Gastroesophageal sphincter (tissue), 4 donors: ENCODE data around the gene E4F1. TPM values are rescaled to one million over a fixed set of nuclear protein-coding genes. Genes with fewer than 3 reads are reported as not detected.
A peak's percentile ranks its signal among the peaks of the same experiment; 100 is the strongest.

Experiments
- ATAC-seq: fragments of 150-250 bp; one replicate; pipeline ENCODE4 v1.9.1; 2016; ENCODE audit warnings: mild to moderate bottlenecking, moderate library complexity
- H3K27ac ChIP-seq, 4 donors: fragments of 200-600 bp; sonication (generic) in 3 of 4; 1 replicate in 3 of 4; 2 replicates in 1 of 4; pipeline ENCODE4 v1.5.1; 2016 to 2019
- H3K27me3 ChIP-seq: fragments of 200-600 bp; sonication (generic); one replicate; pipeline ENCODE4 v1.5.1; 2019
- H3K36me3 ChIP-seq, 2 donors: fragments of 200-600 bp; sonication (generic); one replicate each; pipeline ENCODE4 v1.5.1; 2019; ENCODE audit warnings: control low read depth in 1 of 2
- H3K4me1 ChIP-seq, 3 donors: fragments of 200-600 bp; sonication (generic); 1 replicate in 2 of 3; 2 replicates in 1 of 3; pipeline ENCODE4 v1.5.1; 2016 to 2019; ENCODE audit warnings: control low read depth in 2 of 3
- H3K4me3 ChIP-seq, 2 donors: fragments of 200-600 bp; sonication (generic); one replicate each; pipeline ENCODE4 v1.5.1; 2019; ENCODE audit warnings: mild to moderate bottlenecking in 1 of 2, moderate library complexity in 1 of 2
- H3K9me3 ChIP-seq, 3 donors: fragments of 200-600 bp; sonication (generic); one replicate each; pipeline ENCODE4 v1.5.1; 2017 to 2019; ENCODE audit warnings: control low read depth in 2 of 3
- CTCF ChIP-seq, 4 experiments: fragments of 200-600 bp in 2 of 4; fragments of 450-650 bp in 2 of 4; sonication (generic) in 1 of 4; IDR thresholded peaks; one replicate each; pipeline ENCODE4 v1.5.1; 2017 to 2019; ENCODE audit warnings: antibody characterized with exemption in 4 of 4, mild to moderate bottlenecking in 2 of 4, moderate library complexity in 2 of 4
- EP300 ChIP-seq: sonication (generic); formaldehyde crosslinking; IDR thresholded peaks from one replicate; pipeline ENCODE4 v1.6.1; 2017; ENCODE audit warnings: antibody characterized with exemption, mild to moderate bottlenecking
- POLR2A ChIP-seq, 2 donors: fragments of 450-650 bp; IDR thresholded peaks; one replicate each; pipeline ENCODE4 v1.6.1; 2017; ENCODE audit warnings: antibody characterized with exemption in 2 of 2, mild to moderate bottlenecking in 2 of 2, moderate library complexity in 1 of 2
- POLR2AphosphoS5 ChIP-seq: sonication (generic); formaldehyde crosslinking; IDR thresholded peaks from one replicate; pipeline ENCODE4 v1.6.1; 2017; ENCODE audit warnings: antibody characterized with exemption
- WGBS, 2 donors: methylation state at CpG; one replicate each; pipeline ENCODE4 v1.1.5; 2018; ENCODE audit warnings: low coverage in 1 of 2; 5-methylcytosine and 5-hydroxymethylcytosine counted together
- total RNA-seq, 4 donors: library from RNA; depleted of rRNA; stranded (reverse); fragments of >200 nt; gene quantifications; one replicate each; pipeline ENCODE4 v1.1.0, GENCODE V29; 2016

Gene E4F1
- total RNA-seq, 4 donors from 2014 or later, result 23.1 to 35.2 (median 28.8) TPM

- no peaks in the 10 kb centered on the region for H3K9me3 ChIP-seq
- ATAC-seq, result no peak
- H3K4me3 ChIP-seq, result no peak overlapping the region
- no CpG with 5 or more reads among the region's 23 CpGs for WGBS, 2 donors
- peaks cover 0 to 6% (median 0%) of the 10 kb centered on the region in 3 donors for H3K4me1 ChIP-seq
- H3K27ac ChIP-seq, result no peak overlapping the region
- TF ChIP-seq CTCF (IDR thresholded peaks at IDR 0.05) (no peak), EP300 (no peak), POLR2AphosphoS5 (no peak), POLR2A (IDR thresholded peaks at IDR 0.05) (no peak)
- peaks cover 12% of the 10 kb centered on the region for H3K27me3 ChIP-seq
- H3K36me3 ChIP-seq, result peaks cover 0 to 73% of the 10 kb centered on the region in 2 donors
Measured at GRCh38 chr16:2176047-2176446, 47.3 kb upstream of the E4F1 start.

GRCh38 chr16:2177101-2177500, 46.3 kb upstream of the E4F1 start:
- TF ChIP-seq EP300, result no peak
- TF ChIP-seq CTCF (IDR thresholded peaks at IDR 0.05), result no peak
- TF ChIP-seq POLR2AphosphoS5, result no peak
- TF ChIP-seq POLR2A (IDR thresholded peaks at IDR 0.05), result no peak
- H3K4me1 ChIP-seq, result peaks cover 0 to 6% (median 0%) of the 10 kb centered on the region in 3 donors
- ATAC-seq, result no peak
- H3K9me3 ChIP-seq, result no peaks in the 10 kb centered on the region
- no peak overlapping the region for H3K4me3 ChIP-seq
- WGBS, 2 donors, result 100% methylated on average over 1 of the region's 18 CpGs; no CpG with 5 or more reads in 1 of the 2 donors
- H3K27me3 ChIP-seq, result peaks cover 12% of the 10 kb centered on the region
- peaks cover 0 to 63% of the 10 kb centered on the region in 2 donors for H3K36me3 ChIP-seq
- H3K27ac ChIP-seq, result no peak overlapping the region

- ATAC-seq, result no peak
- H3K36me3 ChIP-seq, result peaks cover 0 to 58% of the 10 kb centered on the region in 2 donors
- WGBS, 2 donors, result 92 to 100% methylated on average over 1 to 7 of the region's 20 CpGs
- no peak overlapping the region for H3K4me3 ChIP-seq
- no peak for TF ChIP-seq POLR2A (IDR thresholded peaks at IDR 0.05)
- TF ChIP-seq POLR2AphosphoS5, result no peak
- TF ChIP-seq CTCF (IDR thresholded peaks at IDR 0.05), result no peak
- TF ChIP-seq EP300, result no peak
- H3K4me1 ChIP-seq, result peaks cover 0 to 6% (median 0%) of the 10 kb centered on the region in 3 donors
- no peak overlapping the region for H3K27ac ChIP-seq
- no peaks in the 10 kb centered on the region for H3K9me3 ChIP-seq
- peaks cover 12% of the 10 kb centered on the region for H3K27me3 ChIP-seq
Measured at GRCh38 chr16:2177561-2177960, 45.8 kb upstream of the E4F1 start.

- TF ChIP-seq EP300, result no peak
- peak in 1 of 2 donors; percentile 9 for TF ChIP-seq POLR2A (IDR thresholded peaks at IDR 0.05)
- TF ChIP-seq CTCF (IDR thresholded peaks at IDR 0.05), result no peak
- Histone ChIP-seq H3K27ac (no peak overlapping the region), H3K27me3 (peaks cover 12% of the 10 kb centered on the region), H3K9me3 (no peaks in the 10 kb centered on the region), H3K4me3 (no peak overlapping the region), H3K4me1 (peaks cover 0 to 6% (median 0%) of the 10 kb centered on the region in 3 donors), H3K36me3 (peaks cover 0 to 49% of the 10 kb centered on the region in 2 donors)
- peak; percentile 39 for ATAC-seq
- WGBS, 2 donors, result 73% methylated on average over 3 of the region's 106 CpGs; no CpG with 5 or more reads in 1 of the 2 donors
Measured at GRCh38 chr16:2178321-2179106, 44.9 kb upstream of the E4F1 start.

GRCh38 chr16:2179107-2179501, 44.3 kb upstream of the E4F1 start:
- TF ChIP-seq POLR2AphosphoS5, result no peak
- no peak for TF ChIP-seq CTCF (IDR thresholded peaks at IDR 0.05)
- TF ChIP-seq POLR2A (IDR thresholded peaks at IDR 0.05), result no peak
- no peak for TF ChIP-seq EP300
- Histone ChIP-seq H3K4me1 (peaks cover 0 to 6% (median 0%) of the 10 kb centered on the region in 3 donors), H3K4me3 (no peak overlapping the region), H3K9me3 (no peaks in the 10 kb centered on the region), H3K27ac (no peak overlapping the region), H3K27me3 (peaks cover 12% of the 10 kb centered on the region), H3K36me3 (peaks cover 0 to 43% of the 10 kb centered on the region in 2 donors)
- peak; percentile 8 for ATAC-seq
- WGBS, 2 donors, result no CpG with 5 or more reads among the region's 50 CpGs
